GM21576 (cell line): Measurements from ENCODE around the gene ZNF772.
"Not testable (repeated sequence)": the region's sequence is repeated elsewhere in the genome, so short reads cannot be mapped to it uniquely, and the experiment has no call there.

ENCODE experiments used
- ATAC-seq: cut with Tn5 transposase; IDR thresholded peaks from one replicate; pipeline ENCODE4 v1.9.1; 2021; ENCODE audit warnings: mild to moderate bottlenecking, moderate library complexity; ENCODE audit not compliant: unreplicated experiment

ZNF772 gene

GRCh38 chr19:57477191-57478008, at the start of gene ZNF772:
Gene ZNF772, minus strand, starts transcription at chr19:57477566. Its CDS starts 257 bp downstream, at chr19:57477309.
- ATAC-seq, result peak; percentile 92

GRCh38 chr19:57518021-57518420, 40.7 kb upstream of the ZNF772 start:
- ATAC-seq, result not testable (repeated sequence)

GRCh38 chr19:57515255-57515654, 37.9 kb upstream of the ZNF772 start:
- no peak for ATAC-seq

- no peak for ATAC-seq
Measured at GRCh38 chr19:57512845-57513244, 35.5 kb upstream of the ZNF772 start.

GRCh38 chr19:57511484-57511883, 34.1 kb upstream of the ZNF772 start:
- ATAC-seq, result no peak

GRCh38 chr19:57506163-57506562, 28.8 kb upstream of the ZNF772 start:
- no peak for ATAC-seq

GRCh38 chr19:57500400-57500799, 23.0 kb upstream of the ZNF772 start:
- ATAC-seq, result peak; percentile 8

GRCh38 chr19:57499680-57500395, 22.5 kb upstream of the ZNF772 start, which contains the start of gene ZNF773:
Gene ZNF773, plus strand, starts transcription at chr19:57499938. Its CDS starts 143 bp downstream, at chr19:57500081.
- ATAC-seq, result peak; percentile 100

- not testable (repeated sequence) for ATAC-seq
Measured at GRCh38 chr19:57499332-57499679, 21.9 kb upstream of the ZNF772 start.

GRCh38 chr19:57488299-57488644, 10.9 kb upstream of the ZNF772 start:
- ATAC-seq, result not testable (repeated sequence)

GRCh38 chr19:57487477-57488298, 10.3 kb upstream of the ZNF772 start, which contains the start of gene ZNF419:
Gene ZNF419, plus strand, starts transcription at chr19:57487750. Its CDS starts 201 bp downstream, at chr19:57487951.
- ATAC-seq, result peak; percentile 95

- no peak for ATAC-seq
Measured at GRCh38 chr19:57473646-57474045, 3.7 kb downstream of the ZNF772 start.

GRCh38 chr19:57466489-57466888, 10.9 kb downstream of the ZNF772 start:
- no peak for ATAC-seq

GRCh38 chr19:57465680-57466381, 11.5 kb downstream of the ZNF772 start:
- ATAC-seq, result no peak

- no peak for ATAC-seq
Measured at GRCh38 chr19:57452307-57452706, 25.1 kb downstream of the ZNF772 start.

- no peak for ATAC-seq
Measured at GRCh38 chr19:57443121-57443696, 34.2 kb downstream of the ZNF772 start.

GRCh38 chr19:57441979-57442752, 35.2 kb downstream of the ZNF772 start:
- no peak for ATAC-seq

GRCh38 chr19:57438925-57439324, 38.4 kb downstream of the ZNF772 start:
- ATAC-seq, result no peak

- no peak for ATAC-seq
Measured at GRCh38 chr19:57437931-57438330, 39.4 kb downstream of the ZNF772 start.
